KOPT-K1 (cell line): ENCODE measurements around the gene DTX2.
A peak's percentile ranks its signal among the peaks of the same experiment; 100 is the strongest.
"Not testable (repeated sequence)": the region's sequence is repeated elsewhere in the genome, so short reads cannot be mapped to it uniquely, and the experiment has no call there.

ENCODE experiments used
- H3K27ac ChIP-seq: fragments of 200-600 bp; sonication (generic); 2 replicates; pipeline ENCODE4 v1.5.1; 2016; ENCODE audit warnings: antibody characterized with exemption, mild to moderate bottlenecking, low read depth, low read length; ENCODE audit not compliant: poor library complexity, severe bottlenecking
- H3K36me3 ChIP-seq: fragments of 200-600 bp; sonication (generic); 2 replicates; pipeline ENCODE4 v1.5.1; 2017; ENCODE audit warnings: antibody characterized with exemption, mild to moderate bottlenecking, low read length, moderate library complexity; ENCODE audit not compliant: insufficient read depth
- H3K9me3 ChIP-seq: fragments of 200-600 bp; sonication (generic); 2 replicates; pipeline ENCODE4 v1.5.1; 2017; ENCODE audit warnings: antibody characterized with exemption, low read length, mild to moderate bottlenecking; ENCODE audit not compliant: insufficient read depth, poor library complexity, severe bottlenecking

DTX2 gene

DNA sequence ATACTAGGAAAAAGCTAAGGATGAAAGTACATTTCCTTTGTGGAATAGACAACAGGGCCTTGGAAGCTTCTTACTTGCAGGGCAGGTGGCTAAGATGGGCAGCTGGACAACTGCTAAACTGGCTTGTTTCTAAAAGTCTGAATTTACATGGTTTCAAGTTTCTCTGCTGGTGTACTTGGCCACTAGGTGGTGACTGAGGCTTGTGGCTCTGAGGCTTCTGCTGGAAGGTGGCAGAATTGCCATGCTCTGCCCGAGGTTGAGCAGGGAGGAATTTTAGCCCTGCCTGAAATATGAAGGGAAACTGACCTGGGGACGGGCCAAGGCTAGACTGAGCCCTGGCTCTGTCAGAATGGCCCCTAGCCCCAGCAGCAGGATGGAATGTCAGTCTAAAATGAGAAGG, 23.6 kb upstream of the DTX2 start:
- not testable (repeated sequence) for H3K36me3 ChIP-seq, H3K27ac ChIP-seq, H3K9me3 ChIP-seq

DNA sequence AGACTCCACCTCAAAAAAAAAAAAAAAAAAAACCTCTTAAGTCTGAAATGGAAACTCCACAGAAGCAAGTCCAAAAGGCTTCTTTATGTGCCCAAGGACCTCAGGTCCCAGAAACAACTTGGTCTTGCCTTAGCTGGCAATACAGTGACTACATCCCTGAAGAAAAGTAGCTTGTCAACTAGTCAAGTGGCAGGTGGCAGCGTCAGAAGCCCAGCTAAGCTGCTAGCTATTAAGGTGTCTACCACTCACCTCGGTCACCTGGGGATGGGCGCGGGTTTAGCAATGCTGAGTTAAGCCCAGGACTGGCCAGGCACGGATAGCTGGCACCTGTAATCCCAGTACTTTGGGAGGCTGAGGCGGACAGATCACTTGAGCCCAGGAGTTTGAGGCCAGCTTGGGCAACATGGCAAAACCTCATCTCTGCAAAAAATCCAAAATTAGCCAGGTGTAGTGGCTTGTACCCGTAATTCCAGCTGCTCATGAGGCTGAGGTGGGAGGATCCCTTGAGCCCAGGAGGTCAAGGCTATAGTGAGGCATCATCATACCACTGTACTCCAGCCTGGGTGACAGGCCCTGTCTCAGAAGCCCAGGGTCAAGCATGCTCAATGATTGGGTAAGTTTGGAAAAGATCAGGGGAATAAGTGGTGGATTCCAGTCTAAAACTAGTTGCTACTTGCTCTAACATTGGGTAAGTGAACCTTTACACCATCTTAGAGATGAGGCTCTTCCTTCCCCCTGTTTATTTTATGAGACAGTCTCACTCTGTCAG, 22.2 kb upstream of the DTX2 start:
- H3K27ac ChIP-seq, H3K36me3 ChIP-seq, H3K9me3 ChIP-seq: not testable (repeated sequence)

DNA sequence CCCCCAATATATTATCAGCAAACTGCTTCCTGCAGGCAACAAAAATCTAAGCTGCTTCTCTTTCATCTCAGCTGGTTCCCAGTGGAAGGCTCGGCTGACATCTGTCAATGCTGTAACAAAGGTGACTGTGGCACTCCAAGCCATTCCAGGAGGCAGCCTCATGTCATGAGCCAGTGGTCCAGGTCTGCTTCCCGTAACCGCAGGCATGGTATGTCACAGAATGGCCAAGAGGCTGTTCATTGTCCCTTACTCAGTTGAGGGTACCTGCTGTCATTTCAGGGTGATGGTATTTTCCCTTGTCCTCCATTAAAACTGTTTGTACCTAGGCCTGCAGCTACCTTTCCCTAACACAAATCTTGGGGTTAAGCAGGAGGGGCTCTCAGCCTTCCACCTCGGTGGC, 21.1 kb upstream of the DTX2 start:
- not testable (repeated sequence) for H3K27ac ChIP-seq

DNA sequence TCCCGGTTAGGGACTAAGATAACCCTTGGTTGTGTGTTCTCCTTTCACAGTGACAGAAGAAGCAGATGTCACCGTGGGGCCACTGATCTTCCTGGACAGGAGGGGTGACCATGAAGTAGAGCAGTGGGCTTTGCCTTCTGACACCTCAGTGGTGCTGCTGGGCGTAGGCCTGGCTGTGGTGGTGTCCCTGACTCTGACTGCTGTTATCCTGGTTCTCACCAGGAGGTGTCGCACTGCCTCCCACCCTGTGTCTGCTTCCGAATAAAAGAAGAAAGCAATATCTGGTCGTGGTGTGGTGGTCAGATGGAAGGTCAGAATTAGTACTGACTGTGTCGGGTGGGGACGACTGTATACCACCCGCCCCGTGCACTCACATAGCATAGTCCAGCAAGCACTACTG, 19.7 kb upstream of the DTX2 start:
- H3K36me3 ChIP-seq, H3K27ac ChIP-seq, H3K9me3 ChIP-seq: not testable (repeated sequence)

More for the DNA sequence above, 21.1 kb upstream of the DTX2 start:
- H3K36me3 ChIP-seq, H3K9me3 ChIP-seq: not testable (repeated sequence)

DNA sequence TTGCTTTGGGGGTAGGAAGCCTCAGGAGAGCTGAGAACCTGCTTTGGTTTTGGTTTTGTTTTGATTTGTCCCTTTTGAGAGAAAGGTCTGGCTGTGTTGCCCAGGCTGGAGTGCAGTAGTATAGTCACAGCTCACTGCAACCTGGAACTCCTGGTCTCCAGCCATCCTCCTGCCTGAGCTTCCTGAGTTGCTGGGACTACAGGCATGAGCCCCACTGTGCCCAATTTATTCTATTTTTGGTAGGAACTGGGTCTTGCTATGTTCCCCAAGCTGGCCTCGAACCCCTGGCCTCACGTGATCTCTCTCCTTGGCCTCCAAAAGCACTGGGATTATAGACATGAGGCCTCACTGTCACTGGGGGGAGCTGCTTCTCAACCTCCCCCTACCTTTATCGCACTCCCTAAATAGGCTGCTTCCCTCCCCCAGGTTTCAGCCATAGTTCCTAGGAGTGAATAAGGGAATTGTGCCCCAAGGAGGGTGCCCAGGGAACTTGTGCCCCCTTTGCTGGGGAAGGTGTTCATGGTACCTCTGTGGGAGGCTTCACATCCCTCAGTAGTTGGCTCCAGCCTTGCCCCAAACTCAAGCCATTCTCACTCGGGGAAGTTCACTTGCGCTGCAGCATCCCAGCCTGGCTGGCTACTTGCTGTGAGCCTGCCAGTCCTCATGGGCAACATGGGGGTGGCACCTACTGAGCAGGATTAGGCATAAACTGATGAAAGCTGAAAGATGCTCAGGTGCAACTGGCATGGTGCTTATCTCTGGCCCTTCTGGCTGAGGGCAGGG, 18.7 kb upstream of the DTX2 start:
- H3K36me3 ChIP-seq, H3K9me3 ChIP-seq: not testable (repeated sequence)

DNA sequence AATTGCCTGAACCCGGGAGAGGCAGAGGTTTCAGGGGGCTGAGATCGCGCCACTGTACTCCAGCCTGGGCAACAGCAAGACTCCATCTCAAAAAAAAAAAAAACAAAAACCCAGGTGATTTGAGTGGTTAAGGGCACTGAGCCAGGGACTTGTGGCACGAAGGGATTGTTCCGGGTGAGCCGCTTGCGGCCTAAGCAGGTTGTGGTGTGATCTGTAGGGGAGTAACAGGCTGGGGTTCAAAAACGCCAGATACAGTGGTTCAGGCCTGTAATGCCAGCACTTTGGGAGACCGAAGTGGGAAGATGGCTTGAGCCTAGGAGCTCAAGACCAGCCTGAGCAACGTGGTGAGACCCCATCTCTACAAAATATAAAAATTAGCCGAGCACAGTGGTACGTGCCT, 17.7 kb upstream of the DTX2 start:
- not testable (repeated sequence) for H3K27ac ChIP-seq, H3K36me3 ChIP-seq

More for the DNA sequence above, 18.7 kb upstream of the DTX2 start:
- H3K27ac ChIP-seq: not testable (repeated sequence)

DNA sequence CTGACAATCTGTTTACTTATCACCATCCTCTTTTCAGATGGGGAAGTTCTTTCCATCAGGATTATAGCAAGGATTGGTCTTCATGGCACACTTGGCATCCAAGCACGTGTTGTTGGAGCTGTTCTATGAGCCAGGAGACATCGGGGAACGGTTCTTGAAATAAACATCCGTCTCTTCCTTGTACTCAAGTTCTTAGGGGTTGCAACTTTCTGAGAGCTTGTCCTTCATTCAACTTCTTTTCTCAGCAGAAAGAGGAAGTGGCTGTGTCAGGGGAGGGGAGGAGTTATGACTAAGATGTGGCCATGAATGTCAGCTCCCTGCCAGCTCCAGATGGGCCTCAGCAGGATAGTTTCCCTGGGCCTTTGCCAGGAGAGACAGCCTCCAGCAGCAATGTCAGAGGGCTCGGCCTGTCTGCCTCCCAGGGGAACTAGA, 15.9 kb upstream of the DTX2 start:
- H3K36me3 ChIP-seq, H3K9me3 ChIP-seq: not testable (repeated sequence)
- H3K27ac ChIP-seq: peak overlapping the region; percentile 49

More for the DNA sequence above, 17.7 kb upstream of the DTX2 start:
- not testable (repeated sequence) for H3K9me3 ChIP-seq

DNA sequence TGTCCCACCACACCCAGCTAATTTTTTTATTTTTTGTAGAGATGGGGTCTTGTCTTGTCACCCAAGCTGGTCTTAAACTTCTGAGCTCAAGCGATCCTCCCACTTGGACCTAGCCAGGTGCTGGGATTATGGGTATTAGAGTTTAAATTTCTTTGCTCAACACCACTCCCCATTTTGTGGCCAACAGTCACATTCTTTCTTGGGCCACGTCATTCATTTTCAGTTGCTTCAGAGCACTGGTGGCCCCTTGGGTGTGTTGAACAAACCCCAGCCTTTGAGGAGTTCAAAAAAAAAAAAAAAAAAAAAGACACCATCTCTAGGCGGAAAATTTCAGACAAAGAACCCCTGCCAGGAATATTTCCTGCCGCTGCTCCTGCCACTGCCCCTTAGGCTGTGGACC, 4.5 kb upstream of the DTX2 start:
- H3K27ac ChIP-seq, H3K36me3 ChIP-seq, H3K9me3 ChIP-seq: not testable (repeated sequence)

DNA sequence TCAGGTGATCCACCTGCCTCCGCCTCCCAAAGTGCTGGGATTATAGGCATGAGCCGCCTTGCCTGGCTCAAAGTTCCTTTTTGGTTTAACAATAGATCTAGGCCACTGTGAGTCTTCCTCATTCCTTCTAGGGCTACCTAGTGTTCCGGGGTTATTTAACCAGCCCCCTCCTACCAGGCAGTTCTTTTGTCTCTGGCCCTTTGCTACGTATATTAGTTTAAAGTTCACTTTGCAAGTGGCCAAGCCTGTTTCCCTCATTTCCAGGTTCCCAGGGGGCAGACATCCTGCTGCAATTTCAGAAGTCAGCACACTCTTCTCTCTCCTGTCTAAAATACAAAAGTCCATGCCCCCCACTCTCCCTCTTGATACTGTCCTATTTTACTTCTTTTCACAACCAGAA, 3.0 kb upstream of the DTX2 start:
- not testable (repeated sequence) for H3K27ac ChIP-seq, H3K36me3 ChIP-seq, H3K9me3 ChIP-seq

DNA sequence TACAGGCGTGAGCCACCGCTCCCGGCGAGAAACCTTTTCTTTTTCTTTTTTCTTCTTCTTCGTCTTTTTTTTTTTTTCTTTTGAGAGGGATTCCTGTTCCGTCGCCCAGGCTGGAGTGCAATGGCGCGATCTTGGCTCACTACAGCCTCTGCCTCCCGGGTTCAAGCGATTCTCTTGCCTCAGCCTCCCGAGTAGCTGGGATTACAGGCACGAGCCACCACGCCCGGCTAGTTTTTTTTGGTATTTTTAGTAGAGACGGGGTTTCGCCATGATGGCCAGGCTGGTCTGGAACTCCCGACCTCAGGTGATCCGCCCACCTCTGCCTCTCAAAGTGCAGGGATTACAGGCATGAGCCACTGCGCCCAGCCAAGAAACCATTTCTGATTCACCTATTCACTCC, 742 bp upstream of the DTX2 start:
- not testable (repeated sequence) for H3K27ac ChIP-seq, H3K9me3 ChIP-seq, H3K36me3 ChIP-seq

DNA sequence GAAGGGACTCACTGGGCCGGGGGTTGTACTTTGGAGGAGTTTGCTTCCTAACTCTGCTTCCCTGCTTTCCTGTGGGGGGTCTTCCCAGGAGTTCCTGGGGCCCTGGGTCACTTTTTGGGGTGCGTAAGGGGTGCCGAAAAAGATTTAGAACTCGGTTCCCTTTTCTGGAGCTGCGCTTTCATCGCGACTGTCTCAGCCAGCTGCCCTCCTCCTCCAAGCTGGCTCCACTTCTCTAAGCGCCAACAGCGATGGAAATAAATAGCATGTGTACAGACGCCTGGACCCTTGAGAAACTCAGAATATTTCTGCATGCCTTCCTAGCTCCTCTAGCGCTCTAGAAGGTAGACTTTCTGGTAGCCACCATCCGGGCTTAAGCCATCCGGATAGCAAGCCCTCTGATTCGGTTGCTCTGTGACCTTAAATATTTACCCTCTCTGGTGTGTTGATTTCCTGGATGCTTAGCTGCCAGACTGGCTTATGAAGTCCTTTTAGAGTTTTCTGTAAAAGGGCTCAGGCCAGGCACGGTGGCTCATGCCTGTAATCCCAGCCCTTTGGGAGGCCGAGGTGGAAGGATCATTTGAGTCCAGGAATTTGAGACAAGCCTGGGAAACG, 868 bp downstream of the DTX2 start:
- H3K27ac ChIP-seq, H3K9me3 ChIP-seq, H3K36me3 ChIP-seq: not testable (repeated sequence)

DNA sequence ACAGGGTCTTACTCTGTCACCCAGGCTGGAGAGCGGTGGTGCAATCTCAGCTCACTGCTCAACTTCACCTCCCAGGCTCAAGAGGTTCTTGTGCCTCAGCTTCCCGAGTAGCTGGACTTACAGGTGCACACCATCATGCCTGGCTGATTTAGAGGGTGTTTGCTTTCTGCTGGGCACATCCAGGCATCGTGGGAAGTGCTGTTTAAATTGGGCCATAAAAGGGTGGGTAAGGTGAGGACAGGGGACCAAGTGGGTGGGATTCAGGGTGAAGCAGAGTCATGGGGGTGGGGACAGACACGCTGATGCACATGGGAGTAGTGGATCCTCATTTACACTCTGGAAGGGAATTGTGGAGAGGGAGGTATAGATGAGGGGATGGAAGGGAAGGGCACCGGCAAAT, 3.5 kb downstream of the DTX2 start:
- not testable (repeated sequence) for H3K36me3 ChIP-seq, H3K27ac ChIP-seq, H3K9me3 ChIP-seq

DNA sequence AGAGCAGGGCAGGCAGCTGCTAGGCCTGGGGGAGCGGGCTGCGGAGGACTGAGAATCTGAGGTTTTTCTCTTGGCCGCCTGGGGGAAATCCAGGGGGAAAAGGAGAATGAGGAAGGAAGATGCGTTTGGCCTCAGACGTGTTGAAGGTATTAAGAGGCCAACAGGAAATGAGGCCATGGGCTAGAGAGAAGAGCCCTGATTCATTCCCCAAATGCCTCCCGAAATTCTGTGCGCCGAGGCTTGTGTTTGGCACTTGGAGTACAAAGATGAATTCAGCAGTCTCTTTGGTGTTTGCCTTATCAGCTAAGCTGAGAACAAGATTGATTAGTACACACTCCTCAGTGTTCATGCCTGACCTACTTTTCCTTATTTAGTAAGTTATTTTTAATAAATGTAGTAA, 4.4 kb downstream of the DTX2 start:
- H3K27ac ChIP-seq, H3K9me3 ChIP-seq, H3K36me3 ChIP-seq: not testable (repeated sequence)

DNA sequence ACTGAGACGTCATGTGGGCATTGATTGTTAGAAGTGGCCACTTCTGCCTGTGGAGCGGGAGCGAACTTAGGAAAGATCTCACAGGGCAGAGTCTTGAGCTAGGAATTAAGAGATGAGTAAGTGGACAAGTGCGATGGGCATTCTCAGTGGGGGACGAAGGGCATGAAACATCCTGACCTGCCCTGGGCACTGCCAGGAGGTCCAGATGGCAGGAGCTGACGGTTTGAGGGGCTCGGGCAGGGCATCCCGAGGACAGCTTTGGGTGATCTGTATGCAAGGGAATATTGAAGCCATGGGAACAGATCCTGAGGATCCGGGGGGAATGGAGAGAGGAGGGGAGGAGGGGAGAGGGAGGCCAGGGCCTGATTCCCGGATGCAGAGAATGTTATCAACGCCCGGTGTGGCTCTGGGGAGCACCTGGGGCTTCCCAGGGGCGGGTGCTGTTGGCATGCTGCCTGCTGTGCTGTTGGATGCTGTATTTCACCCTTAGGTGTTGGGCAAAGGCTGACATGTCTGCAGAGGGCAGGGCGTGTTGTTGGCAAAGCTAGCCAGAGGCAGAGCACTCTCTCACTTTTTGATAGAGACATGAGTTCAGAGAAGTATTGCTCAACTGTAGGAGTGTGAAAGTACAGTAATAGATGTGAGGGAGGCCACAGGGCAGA, 6.4 kb downstream of the DTX2 start:
- not testable (repeated sequence) for H3K27ac ChIP-seq, H3K9me3 ChIP-seq, H3K36me3 ChIP-seq

DNA sequence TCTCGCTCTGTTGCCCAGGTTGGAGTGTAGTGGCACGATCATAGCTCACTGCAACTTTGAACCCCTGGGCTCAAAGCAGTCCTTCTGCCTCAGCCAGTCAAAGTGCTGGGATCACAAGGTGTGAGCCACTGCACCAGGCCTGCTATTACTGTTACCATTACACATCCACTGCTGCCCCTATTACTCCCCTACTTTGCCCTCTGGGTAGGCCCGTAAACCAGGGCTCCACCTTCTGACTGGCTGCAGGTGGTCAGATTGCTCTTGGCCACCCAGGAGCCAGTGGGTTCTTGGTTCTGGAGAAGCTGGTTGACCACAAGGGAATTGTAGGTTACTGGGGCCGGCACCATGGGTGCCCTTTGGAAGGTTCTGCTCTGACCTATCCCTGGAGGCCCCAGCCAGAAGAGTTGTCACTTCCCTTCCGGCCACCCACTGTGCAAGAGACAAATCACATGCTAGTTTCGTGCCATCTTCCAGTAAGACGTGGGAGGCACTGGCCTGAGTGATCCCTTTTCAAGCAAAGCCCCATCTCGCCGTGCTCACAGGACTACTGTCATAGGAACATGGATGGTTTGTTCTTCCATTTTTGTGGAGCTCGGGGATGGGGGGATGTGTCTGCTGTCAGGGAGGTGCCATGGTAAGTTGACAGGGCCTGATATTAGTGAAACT, 10.2 kb downstream of the DTX2 start:
- not testable (repeated sequence) for H3K27ac ChIP-seq, H3K9me3 ChIP-seq, H3K36me3 ChIP-seq
